IPS-18a (cell line): ENCODE results near the gene ESR1.

Experiments
- H3K27ac ChIP-seq: one replicate; pipeline ENCODE4 v1.5.1; 2013; ENCODE audit warnings: low read length
- H3K27me3 ChIP-seq: one replicate; pipeline ENCODE4 v1.6.1; 2013; ENCODE audit warnings: mild to moderate bottlenecking, low read length; ENCODE audit not compliant: control insufficient read depth, insufficient read depth
- H3K36me3 ChIP-seq: one replicate; pipeline ENCODE4 v1.6.1; 2013; ENCODE audit warnings: low read depth, low read length; ENCODE audit not compliant: control insufficient read depth
- H3K4me1 ChIP-seq: one replicate; pipeline ENCODE4 v1.6.1; 2013; ENCODE audit warnings: low read depth, low read length; ENCODE audit not compliant: control insufficient read depth
- H3K4me3 ChIP-seq: one replicate; pipeline ENCODE4 v1.5.1; 2013; ENCODE audit warnings: low read length
- H3K9ac ChIP-seq: one replicate; pipeline ENCODE4 v1.6.1; 2013; ENCODE audit warnings: mild to moderate bottlenecking, low read length, moderate library complexity
- H3K9me3 ChIP-seq: one replicate; pipeline ENCODE4 v1.6.1; 2013; ENCODE audit warnings: low read depth, low read length; ENCODE audit not compliant: control insufficient read depth

Gene ESR1

DNA sequence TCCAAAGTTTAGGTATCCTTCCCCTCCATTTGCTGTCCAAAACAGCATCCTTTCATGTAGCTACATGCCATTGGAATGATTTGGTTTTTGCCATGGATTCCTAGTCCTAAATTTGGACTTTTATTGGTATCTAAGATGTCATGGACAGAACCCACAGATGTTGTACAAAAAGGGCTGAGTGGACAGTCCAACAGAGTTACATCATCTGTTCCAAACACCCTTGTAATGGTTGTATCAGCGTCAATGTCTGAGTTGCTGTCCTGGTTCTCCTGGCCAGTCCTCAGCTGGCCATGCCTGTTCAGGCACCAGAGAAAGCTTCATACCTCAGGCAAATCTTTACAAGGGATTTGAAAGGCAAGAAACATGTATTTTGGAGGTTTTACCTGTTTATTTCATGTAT, 191.3 kb downstream of the ESR1 start:
- no peak overlapping the region for H3K27ac ChIP-seq
- H3K9me3 ChIP-seq, result no peaks in the 10 kb centered on the region
- H3K36me3 ChIP-seq, result no peaks in the 10 kb centered on the region
- H3K9ac ChIP-seq, result no peak overlapping the region
- H3K4me1 ChIP-seq, result no peaks in the 10 kb centered on the region
- no peaks in the 10 kb centered on the region for H3K27me3 ChIP-seq
- H3K4me3 ChIP-seq, result no peak overlapping the region

DNA sequence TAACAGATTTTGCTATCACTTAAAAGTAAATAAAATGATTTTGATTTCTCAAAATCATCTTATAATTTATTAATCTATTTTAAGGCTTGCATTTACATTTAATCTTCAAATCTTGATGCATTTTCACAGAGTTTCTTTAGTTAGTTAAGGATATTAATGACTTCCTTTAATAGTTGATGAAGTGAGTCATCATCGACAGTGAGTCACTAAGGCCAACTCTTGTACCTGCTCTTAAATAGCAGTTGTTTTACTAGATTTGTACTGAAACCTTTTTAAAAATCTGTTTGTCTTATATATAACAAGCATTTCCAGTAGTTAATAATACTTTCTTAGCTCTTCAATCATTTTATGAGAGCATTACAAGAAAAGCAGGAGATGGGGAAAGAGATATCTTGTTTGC, 191.7 kb downstream of the ESR1 start:
- no peaks in the 10 kb centered on the region for H3K27me3 ChIP-seq
- H3K27ac ChIP-seq, result no peak overlapping the region
- H3K4me3 ChIP-seq, result no peak overlapping the region

DNA sequence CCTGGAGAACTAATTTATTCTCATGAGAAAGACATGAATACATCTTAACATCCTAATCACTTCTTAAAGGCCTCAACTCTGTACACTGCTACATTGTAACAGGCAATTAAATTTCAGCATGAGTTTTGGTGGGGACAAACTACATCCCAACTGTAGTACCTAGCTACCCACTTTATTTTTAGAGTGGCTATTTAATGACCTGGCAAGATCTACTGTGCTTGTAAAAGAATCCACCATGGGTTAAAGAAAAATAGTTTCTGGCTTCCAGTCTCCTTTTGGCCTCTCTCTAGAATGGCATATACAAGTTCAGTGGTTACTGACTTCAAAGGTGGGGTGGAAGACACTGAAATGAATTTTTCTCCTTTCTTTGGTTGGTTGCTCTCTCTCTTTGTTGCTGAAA, 193.9 kb downstream of the ESR1 start:
- no peak overlapping the region for H3K4me3 ChIP-seq
- H3K4me1 ChIP-seq, result no peaks in the 10 kb centered on the region
- no peaks in the 10 kb centered on the region for H3K9me3 ChIP-seq
- H3K27me3 ChIP-seq, result no peaks in the 10 kb centered on the region
- H3K27ac ChIP-seq, result no peak overlapping the region
- no peaks in the 10 kb centered on the region for H3K36me3 ChIP-seq
- no peak overlapping the region for H3K9ac ChIP-seq

More for the DNA sequence above, 191.7 kb downstream of the ESR1 start:
- no peaks in the 10 kb centered on the region for H3K36me3 ChIP-seq
- no peaks in the 10 kb centered on the region for H3K4me1 ChIP-seq
- H3K9me3 ChIP-seq, result no peaks in the 10 kb centered on the region
- H3K9ac ChIP-seq, result no peak overlapping the region

GRCh38 chr6:152002306-152002705, 194.8 kb downstream of the ESR1 start:
- Histone ChIP-seq H3K9me3 (no peaks in the 10 kb centered on the region), H3K4me3 (no peak overlapping the region), H3K27ac (no peak overlapping the region)

DNA sequence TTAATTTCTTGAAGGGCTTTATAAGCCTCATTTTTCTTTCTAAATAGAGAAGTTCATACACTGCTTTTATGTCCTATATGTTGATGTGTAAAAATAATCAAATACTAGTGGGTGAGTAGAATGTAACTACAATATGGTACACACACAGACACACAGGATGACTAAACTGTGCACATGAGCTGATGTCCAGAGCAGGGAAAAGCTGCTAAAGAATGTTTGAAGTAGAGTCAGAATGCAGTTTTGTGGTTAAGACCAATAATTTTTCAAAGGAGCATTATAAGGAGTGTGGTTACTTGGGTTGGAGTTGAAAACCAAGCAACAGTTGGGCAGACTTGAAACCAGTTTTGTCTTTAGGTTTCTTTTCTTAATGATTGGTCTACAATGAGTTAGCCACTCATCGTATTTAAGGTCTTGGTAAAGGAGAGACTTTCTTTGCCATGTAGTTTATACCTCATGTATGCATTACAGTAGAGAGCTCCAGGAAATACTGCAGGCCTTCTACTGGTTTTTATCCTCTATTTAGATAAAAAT, 196.6 kb downstream of the ESR1 start:
- Histone ChIP-seq H3K4me1 (no peaks in the 10 kb centered on the region), H3K27me3 (no peaks in the 10 kb centered on the region), H3K9me3 (no peaks in the 10 kb centered on the region), H3K36me3 (no peaks in the 10 kb centered on the region), H3K4me3 (no peak overlapping the region), H3K27ac (no peak overlapping the region), H3K9ac (no peak overlapping the region)

More at GRCh38 chr6:152002306-152002705, 194.8 kb downstream of the ESR1 start:
- Histone ChIP-seq H3K9ac (no peak overlapping the region), H3K27me3 (no peaks in the 10 kb centered on the region), H3K36me3 (no peaks in the 10 kb centered on the region), H3K4me1 (no peaks in the 10 kb centered on the region)

- Histone ChIP-seq H3K9me3 (no peaks in the 10 kb centered on the region), H3K4me3 (no peak overlapping the region), H3K9ac (no peak overlapping the region), H3K27ac (no peak overlapping the region), H3K36me3 (no peaks in the 10 kb centered on the region), H3K27me3 (no peaks in the 10 kb centered on the region), H3K4me1 (no peaks in the 10 kb centered on the region)
Observed at GRCh38 chr6:152004896-152005295, 197.4 kb downstream of the ESR1 start.

GRCh38 chr6:152008779-152009178, 201.3 kb downstream of the ESR1 start:
- Histone ChIP-seq H3K4me1 (no peaks in the 10 kb centered on the region), H3K4me3 (no peak overlapping the region), H3K27me3 (no peaks in the 10 kb centered on the region), H3K9ac (no peak overlapping the region), H3K9me3 (no peaks in the 10 kb centered on the region), H3K27ac (no peak overlapping the region), H3K36me3 (no peaks in the 10 kb centered on the region)

- H3K4me3 ChIP-seq, result no peak overlapping the region
- no peaks in the 10 kb centered on the region for H3K9me3 ChIP-seq
- no peak overlapping the region for H3K27ac ChIP-seq
- no peaks in the 10 kb centered on the region for H3K27me3 ChIP-seq
- no peaks in the 10 kb centered on the region for H3K36me3 ChIP-seq
- no peaks in the 10 kb centered on the region for H3K4me1 ChIP-seq
- no peak overlapping the region for H3K9ac ChIP-seq
Observed at GRCh38 chr6:152012227-152012626, 204.7 kb downstream of the ESR1 start.

- Histone ChIP-seq H3K27me3 (no peaks in the 10 kb centered on the region), H3K27ac (no peak overlapping the region), H3K4me1 (no peaks in the 10 kb centered on the region), H3K4me3 (no peak overlapping the region), H3K9ac (no peak overlapping the region), H3K9me3 (peaks cover 6% of the 10 kb centered on the region), H3K36me3 (no peaks in the 10 kb centered on the region)
Observed at GRCh38 chr6:152018876-152019275, 211.4 kb downstream of the ESR1 start.

DNA sequence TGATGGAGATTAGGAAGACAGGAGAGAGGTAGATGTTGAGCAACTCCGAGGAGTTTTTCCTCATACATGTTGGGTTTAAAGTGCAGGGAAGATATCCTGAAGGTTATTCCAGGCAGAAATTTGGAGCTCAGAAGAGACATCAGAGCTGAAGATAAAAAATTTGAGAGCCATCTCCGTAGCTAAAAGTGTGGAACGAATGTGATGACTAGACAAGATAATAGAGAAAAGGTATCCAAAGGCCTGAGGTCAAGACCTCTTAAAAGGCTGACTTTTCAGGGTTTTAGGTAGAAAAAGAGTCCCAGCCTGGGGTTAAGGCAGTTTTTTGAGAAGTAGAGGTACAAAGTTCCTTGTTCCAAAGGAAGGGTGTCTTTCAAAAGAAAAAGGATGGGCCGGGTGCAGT, 214.8 kb downstream of the ESR1 start:
- Histone ChIP-seq H3K27me3 (no peaks in the 10 kb centered on the region), H3K36me3 (no peaks in the 10 kb centered on the region), H3K4me1 (no peaks in the 10 kb centered on the region), H3K27ac (no peak overlapping the region), H3K4me3 (no peak overlapping the region), H3K9ac (no peak overlapping the region), H3K9me3 (peaks cover 6% of the 10 kb centered on the region)

GRCh38 chr6:152023613-152024012, 216.1 kb downstream of the ESR1 start:
- no peak overlapping the region for H3K4me3 ChIP-seq

GRCh38 chr6:152026291-152026690, 218.8 kb downstream of the ESR1 start:
- Histone ChIP-seq H3K9ac (no peak overlapping the region), H3K4me1 (no peaks in the 10 kb centered on the region), H3K27me3 (no peaks in the 10 kb centered on the region), H3K36me3 (no peaks in the 10 kb centered on the region), H3K4me3 (no peak overlapping the region), H3K27ac (no peak overlapping the region), H3K9me3 (peaks cover 6% of the 10 kb centered on the region)

More at GRCh38 chr6:152023613-152024012, 216.1 kb downstream of the ESR1 start:
- no peaks in the 10 kb centered on the region for H3K27me3 ChIP-seq
- no peak overlapping the region for H3K27ac ChIP-seq
- no peaks in the 10 kb centered on the region for H3K36me3 ChIP-seq
- peaks cover 6% of the 10 kb centered on the region for H3K9me3 ChIP-seq
- no peaks in the 10 kb centered on the region for H3K4me1 ChIP-seq
- no peak overlapping the region for H3K9ac ChIP-seq
